K562 (cell line): ENCODE measurements around the gene PPCDC. TPM values are rescaled to one million over a fixed set of nuclear protein-coding genes. Genes with fewer than 3 reads are reported as not detected.
A peak's percentile ranks its signal among the peaks of the same experiment; 100 is the strongest.

Experiments
- CBX2 ChIP-seq: fragments of 200-600 bp; sonication (generic); IDR thresholded peaks from one replicate; pipeline ENCODE4 v1.6.1; 2012; ENCODE audit warnings: mild to moderate bottlenecking, low read length, inconsistent platforms; ENCODE audit not compliant: insufficient read depth, poor library complexity, severe bottlenecking
- CCAR2 ChIP-seq: fragments of 200-400 bp; formaldehyde crosslinking; IDR thresholded peaks from 2 replicates; pipeline ENCODE4 v1.6.1; 2017; ENCODE audit warnings: mild to moderate bottlenecking, low read depth, low read length
- CEBPG ChIP-seq, 3 experiments: fragments of 200-800 bp in 1 of 3; sonication (Bioruptor generic) in 1 of 3; sonication (generic) in 1 of 3; formaldehyde crosslinking in 1 of 3; IDR thresholded peaks in 2 of 3; conservative IDR thresholded peaks in 1 of 3; 2 replicates each; pipeline versions ENCODE4 v1.6.1 to v1.8.0; 2016 to 2022; ENCODE audit warnings: missing compliant biosample characterization in 2 of 3, missing genetic modification characterization in 2 of 3, mild to moderate bottlenecking in 1 of 3, missing genetic modification reagents in 1 of 3
- KLF6 ChIP-seq: fragments of 250-450 bp; sonication (Bioruptor Pico); IDR thresholded peaks from 2 replicates; pipeline ENCODE4 v1.4.0; 2020; ENCODE audit warnings: mild to moderate bottlenecking, moderate library complexity, borderline replicate concordance
- MXD1 ChIP-seq: fragments of 250-450 bp; sonication (Bioruptor Pico); IDR thresholded peaks from 2 replicates; pipeline ENCODE4 v1.8.0; 2021; ENCODE audit warnings: borderline replicate concordance, mild to moderate bottlenecking, moderate library complexity; ENCODE audit not compliant: poor library complexity, severe bottlenecking
- NR2C2 ChIP-seq, 2 experiments: fragments of 200-800 bp in 1 of 2; sonication (Bioruptor generic) in 1 of 2; sonication (generic) in 1 of 2; formaldehyde crosslinking in 1 of 2; IDR thresholded peaks; 2 replicates each; pipeline versions ENCODE4 v1.6.1 to v1.8.0; 2016 to 2022; ENCODE audit warnings: mild to moderate bottlenecking in 1 of 2, missing compliant biosample characterization in 1 of 2, missing genetic modification characterization in 1 of 2, missing genetic modification reagents in 1 of 2
- PPARD ChIP-seq: fragments of 250-450 bp; sonication (Bioruptor Pico); IDR thresholded peaks from 2 replicates; pipeline ENCODE4 v1.8.0; 2022; ENCODE audit warnings: inconsistent platforms, mild to moderate bottlenecking, moderate library complexity
- PYGO2 ChIP-seq: fragments of 450-650 bp; IDR thresholded peaks from 2 replicates; pipeline ENCODE4 v1.6.1; 2016; ENCODE audit warnings: mild to moderate bottlenecking, missing genetic modification characterization, moderate library complexity, missing compliant biosample characterization
- RBM15 ChIP-seq: fragments of 200-400 bp; formaldehyde crosslinking; IDR thresholded peaks from 2 replicates; pipeline ENCODE4 v1.6.1; 2018; ENCODE audit warnings: mild to moderate bottlenecking, low read length, moderate library complexity; ENCODE audit not compliant: insufficient read depth
- SIX5 ChIP-seq, 2 experiments: IDR thresholded peaks; 2 replicates each; pipeline ENCODE4 v1.6.1; 2011; ENCODE audit warnings: low read length in 2 of 2, borderline replicate concordance in 1 of 2, low read depth in 1 of 2, mild to moderate bottlenecking in 1 of 2, moderate library complexity in 1 of 2; ENCODE audit not compliant: insufficient read depth in 1 of 2
- SMC3 ChIP-seq: conservative IDR thresholded peaks from 2 replicates; pipeline ENCODE4 v1.6.1; 2011; ENCODE audit warnings: low read depth, low read length, improper control_type of control experiment; ENCODE audit not compliant: insufficient read depth
- TARDBP ChIP-seq: fragments of 450-650 bp; IDR thresholded peaks from 2 replicates; pipeline ENCODE4 v1.6.1; 2016
- TFAM ChIP-seq: fragments of 250-450 bp; sonication (Bioruptor Pico); conservative IDR thresholded peaks from 2 replicates; pipeline ENCODE4 v1.5.0; 2021; ENCODE audit warnings: mild to moderate bottlenecking, moderate library complexity
- ZNF12 ChIP-seq: sonication (generic); formaldehyde crosslinking; IDR thresholded peaks from 2 replicates; pipeline ENCODE4 v1.4.0; 2020; ENCODE audit warnings: mild to moderate bottlenecking, missing genetic modification reagents
- ZNF143 ChIP-seq: sonication (generic); formaldehyde crosslinking; IDR thresholded peaks from 2 replicates; pipeline ENCODE4 v1.9.0; 2022; ENCODE audit warnings: mild to moderate bottlenecking, missing genetic modification reagents
- polyA plus RNA-seq, 8 experiments: library from polyadenylated mRNA; depleted of rRNA in 4 of 8; stranded (reverse) in 5 of 8; unstranded in 3 of 8; fragments of >200 nt; fragmentation: Nextera tagmentation in 2 of 8; fragmentation: Illumina TruSeq in 1 of 8; extraction: Ambion mirVana in 2 of 8; extraction: Trizol in 1 of 8; gene quantifications; 2 replicates each; pipeline versions ENCODE4 v1.2.1 to v1.2.3, GENCODE V29; 2011 to 2014; ENCODE audit warnings: inconsistent platforms in 1 of 8, missing spikeins in 1 of 8
- total RNA-seq, 7 experiments: library from RNA; depleted of rRNA in 6 of 7; stranded (reverse); fragments of >200 nt in 6 of 7; fragmentation: Illumina TruSeq in 2 of 7; extraction: Trizol in 2 of 7; gene quantifications; 2 replicates each; pipeline versions ENCODE4 v1.2.1 to v1.2.3, GENCODE V29; 2011 to 2021; ENCODE audit warnings: low replicate concordance in 1 of 7
- TF ChIP-seq, protein P1 (sequence below): sonication (generic); formaldehyde crosslinking; IDR thresholded peaks from 2 replicates; pipeline ENCODE4 v1.8.0; 2023; ENCODE audit warnings: mild to moderate bottlenecking, missing genetic modification reagents

PPCDC gene
- total and polyA plus RNA-seq, 9 of the 15 experiments (the other 6 are each of a cell fraction or from before 2014, with no cell fraction given), result 10.9 to 53.6 (median 16.7) TPM

GRCh38 chr15:75042730-75043508 lies 19.5 kb downstream of the PPCDC start (continued):
- no peak for TF ChIP-seq RBM15
- no peak for TF ChIP-seq TFAM
- no peak for TF ChIP-seq CEBPG (CRISPR knock-in tag; IDR thresholded peaks at IDR 0.05)
- TF ChIP-seq CEBPG (tag; conservative IDR thresholded peaks at IDR 0.05 in 1 of 2, IDR thresholded peaks at IDR 0.05 in 1 of 2), result no peak
- TF ChIP-seq PYGO2 (tag), result peak; percentile 23; the same call in 1 of the 2 replicates
- peak; percentile 63; the same call in 1 of the 2 replicates for TF ChIP-seq NR2C2 (CRISPR knock-in tag; IDR thresholded peaks at IDR 0.05)
- peak; percentile 85 for TF ChIP-seq NR2C2 (tag; IDR thresholded peaks at IDR 0.05)
- no peak for TF ChIP-seq ZNF12 (CRISPR knock-in tag)
- TF ChIP-seq TARDBP, result no peak
- TF ChIP-seq, protein P1, sequence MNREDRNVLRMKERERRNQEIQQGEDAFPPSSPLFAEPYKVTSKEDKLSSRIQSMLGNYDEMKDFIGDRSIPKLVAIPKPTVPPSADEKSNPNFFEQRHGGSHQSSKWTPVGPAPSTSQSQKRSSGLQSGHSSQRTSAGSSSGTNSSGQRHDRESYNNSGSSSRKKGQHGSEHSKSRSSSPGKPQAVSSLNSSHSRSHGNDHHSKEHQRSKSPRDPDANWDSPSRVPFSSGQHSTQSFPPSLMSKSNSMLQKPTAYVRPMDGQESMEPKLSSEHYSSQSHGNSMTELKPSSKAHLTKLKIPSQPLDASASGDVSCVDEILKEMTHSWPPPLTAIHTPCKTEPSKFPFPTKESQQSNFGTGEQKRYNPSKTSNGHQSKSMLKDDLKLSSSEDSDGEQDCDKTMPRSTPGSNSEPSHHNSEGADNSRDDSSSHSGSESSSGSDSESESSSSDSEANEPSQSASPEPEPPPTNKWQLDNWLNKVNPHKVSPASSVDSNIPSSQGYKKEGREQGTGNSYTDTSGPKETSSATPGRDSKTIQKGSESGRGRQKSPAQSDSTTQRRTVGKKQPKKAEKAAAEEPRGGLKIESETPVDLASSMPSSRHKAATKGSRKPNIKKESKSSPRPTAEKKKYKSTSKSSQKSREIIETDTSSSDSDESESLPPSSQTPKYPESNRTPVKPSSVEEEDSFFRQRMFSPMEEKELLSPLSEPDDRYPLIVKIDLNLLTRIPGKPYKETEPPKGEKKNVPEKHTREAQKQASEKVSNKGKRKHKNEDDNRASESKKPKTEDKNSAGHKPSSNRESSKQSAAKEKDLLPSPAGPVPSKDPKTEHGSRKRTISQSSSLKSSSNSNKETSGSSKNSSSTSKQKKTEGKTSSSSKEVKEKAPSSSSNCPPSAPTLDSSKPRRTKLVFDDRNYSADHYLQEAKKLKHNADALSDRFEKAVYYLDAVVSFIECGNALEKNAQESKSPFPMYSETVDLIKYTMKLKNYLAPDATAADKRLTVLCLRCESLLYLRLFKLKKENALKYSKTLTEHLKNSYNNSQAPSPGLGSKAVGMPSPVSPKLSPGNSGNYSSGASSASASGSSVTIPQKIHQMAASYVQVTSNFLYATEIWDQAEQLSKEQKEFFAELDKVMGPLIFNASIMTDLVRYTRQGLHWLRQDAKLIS (CRISPR knock-in tag), result no peak
- no peak for TF ChIP-seq MXD1 (CRISPR knock-in tag)
- TF ChIP-seq KLF6 (CRISPR knock-in tag), result 0 out of 2 replicates have a peak, but pooled peaks have one; percentile 53
- TF ChIP-seq ZNF143 (CRISPR knock-in tag), result no peak
- no peak for TF ChIP-seq PPARD
- TF ChIP-seq SIX5 (IDR thresholded peaks at IDR 0.05; ENCODE audit: borderline replicate concordance in 1 of 2, insufficient read depth in 1 of 2, low read depth in 1 of 2, low read length in 2 of 2), result no peak
- no peak for TF ChIP-seq CCAR2
- no peak for TF ChIP-seq SMC3
- TF ChIP-seq CBX2, result no peak
